A673 (cell line): ENCODE measurements around the gene PCYT1B.

Source experiments
- CTCF ChIP-seq: fragments of 300-800, 200-600 bp; sonication (generic); conservative IDR thresholded peaks from 2 replicates; pipeline ENCODE4 v1.5.1; 2017; ENCODE audit warnings: low read depth, mild to moderate bottlenecking, antibody characterized with exemption, low read length, moderate library complexity, mixed read lengths
- EZH2 ChIP-seq: fragments of 200-600 bp; sonication (generic); IDR thresholded peaks from 2 replicates; pipeline ENCODE4 v1.6.1; 2017; ENCODE audit warnings: borderline replicate concordance, low read depth, mild to moderate bottlenecking, mixed read lengths, antibody characterized with exemption, low read length; ENCODE audit not compliant: poor library complexity, severe bottlenecking

- TF ChIP-seq CTCF (no peak), EZH2 (no peak)
Observed at GRCh38 chrX:24520472-24520871, 126.7 kb downstream of the PCYT1B start.
